GM12878 (cell line): Measurements from ENCODE around the gene NR6A1. TPM values are rescaled to one million over a fixed set of nuclear protein-coding genes. Genes with fewer than 3 reads are reported as not detected.

ENCODE experiments used
- ATAC-seq: fragments of 200-7000 bp; cut with Tn5 transposase; 3 replicates; pipeline ENCODE4 v1.9.1; 2020; ENCODE audit warnings: mild to moderate bottlenecking, moderate library complexity
- BruUV-seq: library from RNA; stranded (reverse); fragments of 400-500 nt; replicated peaks from 2 replicates; lab custom pipeline; 2021; lab: Mats Ljungman, UMichigan
- CTCF ChIA-PET: fragments of 300-600 bp; sonication (Branson Sonifier 250); formaldehyde crosslinking; extraction: SDS; loops from one replicate; lab custom pipeline; 2021; ENCODE audit warnings: inconsistent platforms; lab: Yijun Ruan, JAX
- POLR2A ChIA-PET: fragments of 350-600 bp; formaldehyde crosslinking; extraction: SDS; loops from one replicate; lab custom pipeline; 2021; ENCODE audit warnings: inconsistent platforms; lab: Charles Lee
- RAD21 ChIA-PET: fragments of 300-600 bp; sonication (Branson Sonifier 250); formaldehyde crosslinking; loops from one replicate; lab custom pipeline; 2023; ENCODE audit warnings: antibody characterized with exemption; ENCODE audit not compliant: unreplicated experiment; lab: Charles Lee
- SMC1A ChIA-PET: fragments of 300-600 bp; sonication (Branson Sonifier 250); formaldehyde crosslinking; loops from one replicate; lab custom pipeline; 2023; ENCODE audit not compliant: unreplicated experiment, uncharacterized antibody; lab: Charles Lee
- DNase-seq: peaks from one replicate; pipeline ENCODE4 v3.0.0-alpha.2; 2011; ENCODE audit warnings: low read depth, low spot score
- FAIRE-seq: peaks from 3 replicates; lab custom pipeline; 2011; peaks lifted over from hg19 to GRCh38; lab: Jason Lieb, UNC
- H2AFZ ChIP-seq: 2 replicates; pipeline ENCODE4 v1.6.0; 2011; ENCODE audit warnings: low read depth, low read length, control low read depth; ENCODE audit not compliant: control insufficient read depth
- H3K27ac ChIP-seq: 2 replicates; pipeline ENCODE4 v1.5.1; 2011; ENCODE audit warnings: control low read depth; ENCODE audit not compliant: control insufficient read depth, insufficient read depth
- H3K27me3 ChIP-seq, 2 experiments: replicated peaks in 1 of 2; 2 replicates each; pipeline versions ENCODE4 v1.6.0 to v1.6.1; 2011; ENCODE audit warnings: low read length in 1 of 2; ENCODE audit not compliant: control insufficient read depth in 2 of 2, insufficient read depth in 2 of 2
- H3K36me3 ChIP-seq, 2 experiments: 2 replicates each; pipeline ENCODE4 v1.5.1; 2011; ENCODE audit warnings: low read length in 1 of 2; ENCODE audit not compliant: control insufficient read depth in 2 of 2, insufficient read depth in 2 of 2
- H3K4me1 ChIP-seq: 2 replicates; pipeline ENCODE4 v1.6.1; 2011; ENCODE audit warnings: mild to moderate bottlenecking, low read length, moderate library complexity, mixed read lengths; ENCODE audit not compliant: control insufficient read depth, insufficient read depth
- H3K4me2 ChIP-seq: 2 replicates; pipeline ENCODE4 v1.6.0; 2011; ENCODE audit warnings: control low read depth; ENCODE audit not compliant: control insufficient read depth, insufficient read depth
- H3K4me3 ChIP-seq: fragments of 200-600 bp; sonication (generic); 2 replicates; pipeline ENCODE4 v1.5.1; 2016
- H3K79me2 ChIP-seq: 2 replicates; pipeline ENCODE4 v1.6.0; 2011; ENCODE audit warnings: low read length; ENCODE audit not compliant: control insufficient read depth, insufficient read depth
- H3K9ac ChIP-seq: 2 replicates; pipeline ENCODE4 v1.8.0; 2011; ENCODE audit warnings: low read length, control low read depth, mixed read lengths; ENCODE audit not compliant: control insufficient read depth, insufficient read depth
- H3K9me3 ChIP-seq: replicated peaks from 3 replicates; pipeline ENCODE4 v1.5.1; 2011; ENCODE audit warnings: mild to moderate bottlenecking, low read length; ENCODE audit not compliant: control insufficient read depth, insufficient read depth
- H4K20me1 ChIP-seq: 2 replicates; pipeline ENCODE4 v1.6.0; 2011; ENCODE audit not compliant: control insufficient read depth, insufficient read depth
- BRCA1 ChIP-seq: IDR thresholded peaks from 2 replicates; pipeline ENCODE4 v1.6.1; 2011; ENCODE audit warnings: low read depth, low read length, improper control_type of control experiment
- CBX3 ChIP-seq: fragments of 200-600 bp; sonication (generic); IDR thresholded peaks from 2 replicates; pipeline ENCODE4 v1.6.1; 2016; ENCODE audit warnings: low read depth, borderline replicate concordance
- CBX5 ChIP-seq: sonication (generic); IDR thresholded peaks from 2 replicates; pipeline ENCODE4 v1.6.1; 2016; ENCODE audit warnings: low read depth, moderate library complexity, mild to moderate bottlenecking, inconsistent platforms
- CHD4 ChIP-seq: fragments of 200-600 bp; sonication (generic); IDR thresholded peaks from 2 replicates; pipeline ENCODE4 v1.6.1; 2016; ENCODE audit warnings: mild to moderate bottlenecking
- HCFC1 ChIP-seq: fragments of 150-350 bp; IDR thresholded peaks from 2 replicates; pipeline ENCODE4 v1.6.1; 2014; ENCODE audit warnings: low read length
- MTA3 ChIP-seq: IDR thresholded peaks from 2 replicates; pipeline ENCODE4 v1.6.1; 2012; ENCODE audit warnings: low read length, inconsistent platforms, borderline replicate concordance
- NR2C1 ChIP-seq: fragments of 450-650 bp; IDR thresholded peaks from 2 replicates; pipeline ENCODE4 v1.6.1; 2017; ENCODE audit warnings: antibody characterized with exemption, mild to moderate bottlenecking, moderate library complexity
- PML ChIP-seq: IDR thresholded peaks from 2 replicates; pipeline ENCODE4 v1.6.1; 2012; ENCODE audit warnings: low read length, inconsistent platforms
- RBBP5 ChIP-seq: fragments of 200-600 bp; sonication (generic); conservative IDR thresholded peaks from 2 replicates; pipeline ENCODE4 v1.6.1; 2016
- RELA ChIP-seq: fragments of 450-650 bp; IDR thresholded peaks from 2 replicates; pipeline ENCODE4 v1.8.0; 2014; ENCODE audit warnings: borderline replicate concordance; ENCODE audit not compliant: partially characterized antibody
- SMC3 ChIP-seq: IDR thresholded peaks from 2 replicates; pipeline ENCODE4 v1.6.1; 2011; ENCODE audit warnings: low read length, improper control_type of control experiment, borderline replicate concordance
- ZNF274 ChIP-seq: IDR thresholded peaks from one replicate; pipeline ENCODE4 v1.8.0; 2011; ENCODE audit not compliant: insufficient read length, insufficient read depth
- WGBS: methylation state at CpG from one replicate; pipeline ENCODE4 v1.1.6; 2016; ENCODE audit warnings: low lambda C conversion rate; ENCODE audit not compliant: insufficient replicate concordance, insufficient coverage; ENCODE audit errors: missing lambda C conversion rate; 5-methylcytosine and 5-hydroxymethylcytosine counted together
- in situ Hi-C: fragments of 300-500 bp; cut with MboI; formaldehyde crosslinking; loops from 9 replicates; pipeline ENCODE4 v1.14.3; 2018; ENCODE audit warnings: mixed read lengths
- intact Hi-C: fragments of 100-400 bp; cut with micrococcal nuclease; formaldehyde crosslinking; loops from one replicate; pipeline ENCODE4 v1.14.2; 2022; ENCODE audit not compliant: unreplicated experiment
- polyA plus RNA-seq, 11 experiments: library from polyadenylated mRNA; depleted of rRNA in 4 of 11; unstranded in 6 of 11; stranded (reverse) in 5 of 11; fragments of >200 nt; fragmentation: Nextera tagmentation in 4 of 11; fragmentation: Illumina TruSeq in 1 of 11; extraction: Ambion mirVana in 4 of 11; extraction: Trizol in 1 of 11; gene quantifications; 1 replicate in 1 of 11; 2 replicates in 10 of 11; pipeline versions ENCODE4 v1.2.1 to v1.2.3, GENCODE V29; 2011 to 2016; ENCODE audit warnings: inconsistent platforms in 2 of 11, missing spikeins in 2 of 11, low read depth in 1 of 11
- total RNA-seq, 4 experiments: library from RNA; depleted of rRNA in 3 of 4; stranded (reverse); fragments of >200 nt in 3 of 4; fragmentation: Illumina TruSeq in 1 of 4; extraction: Trizol in 1 of 4; gene quantifications; 2 replicates each; pipeline versions ENCODE4 v1.2.1 to v1.2.3, GENCODE V29; 2013 to 2021
- TF ChIP-seq, protein P1 (sequence below): IDR thresholded peaks from 2 replicates; pipeline ENCODE4 v1.6.1; 2012; ENCODE audit warnings: low read length, inconsistent platforms
- TF ChIP-seq, protein P2 (sequence below): IDR thresholded peaks from 2 replicates; pipeline ENCODE4 v1.6.1; 2012; ENCODE audit warnings: mild to moderate bottlenecking, low read depth, low read length
- TF ChIP-seq, protein P3 (sequence below): IDR thresholded peaks from 2 replicates; pipeline ENCODE4 v1.6.1; 2011; ENCODE audit warnings: low read depth, mild to moderate bottlenecking, low read length, moderate library complexity, borderline replicate concordance; ENCODE audit errors: extremely low read depth

Gene NR6A1
- total and polyA plus RNA-seq, 10 of the 15 experiments (the other 5 are each of a cell fraction or from before 2014, with no cell fraction given), result 1.2 to 9.2 (median 4.6) TPM

DNA sequence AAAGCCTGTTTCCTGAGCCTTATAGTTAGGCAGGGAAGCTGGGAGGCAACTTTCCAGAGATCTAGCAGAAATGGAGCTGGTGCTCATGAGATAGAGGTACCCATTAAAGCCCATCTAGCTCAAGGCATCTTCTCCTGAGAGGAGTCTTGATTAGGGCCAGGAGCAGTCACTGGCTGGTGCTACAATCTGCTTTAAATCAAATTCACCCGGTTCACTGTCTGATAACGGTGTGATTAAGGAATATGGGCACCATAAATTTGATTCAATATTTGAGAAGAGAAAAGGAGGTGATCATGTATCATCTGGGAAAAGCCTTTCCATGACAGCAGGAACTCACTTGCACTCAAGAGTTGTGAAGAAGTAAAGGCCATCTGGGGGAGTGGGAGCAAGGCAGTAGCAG is 240.0 kb downstream of the NR6A1 start:
- ChIA-PET RAD21 (no interaction called here), POLR2A (no interaction called here), CTCF (no interaction called here), SMC1A (no interaction called here)
- Histone ChIP-seq H3K4me2 (no peak overlapping the region), H3K27me3 (no peaks in the 10 kb centered on the region), H3K9me3 (no peaks in the 10 kb centered on the region), H3K36me3 (peaks cover 0 to 14% of the 10 kb centered on the region in 2 experiments; a peak in 2 of 4 replicates), H3K79me2 (no peaks in the 10 kb centered on the region), H4K20me1 (no peaks in the 10 kb centered on the region), H2AFZ (no peak overlapping the region), H3K4me3 (no peak overlapping the region), H3K4me1 (no peaks in the 10 kb centered on the region), H3K9ac (no peak overlapping the region)
- BruUV-seq, result no TSS peak
- FAIRE-seq (no peak), DNase-seq (no peak)
- 100% methylated on average over 2 of the region's 2 CpGs for WGBS
- TF ChIP-seq ZNF274, result no peak
- TF ChIP-seq, protein P1, sequence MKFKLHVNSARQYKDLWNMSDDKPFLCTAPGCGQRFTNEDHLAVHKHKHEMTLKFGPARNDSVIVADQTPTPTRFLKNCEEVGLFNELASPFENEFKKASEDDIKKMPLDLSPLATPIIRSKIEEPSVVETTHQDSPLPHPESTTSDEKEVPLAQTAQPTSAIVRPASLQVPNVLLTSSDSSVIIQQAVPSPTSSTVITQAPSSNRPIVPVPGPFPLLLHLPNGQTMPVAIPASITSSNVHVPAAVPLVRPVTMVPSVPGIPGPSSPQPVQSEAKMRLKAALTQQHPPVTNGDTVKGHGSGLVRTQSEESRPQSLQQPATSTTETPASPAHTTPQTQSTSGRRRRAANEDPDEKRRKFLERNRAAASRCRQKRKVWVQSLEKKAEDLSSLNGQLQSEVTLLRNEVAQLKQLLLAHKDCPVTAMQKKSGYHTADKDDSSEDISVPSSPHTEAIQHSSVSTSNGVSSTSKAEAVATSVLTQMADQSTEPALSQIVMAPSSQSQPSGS, result no peak
- TF ChIP-seq, all 136 proteins: peak for 0
- in situ Hi-C loops, result no loop called here
- ATAC-seq, result no peak
- H3K27ac ChIP-seq, result no peak overlapping the region
- intact Hi-C loops, result no loop called here

DNA sequence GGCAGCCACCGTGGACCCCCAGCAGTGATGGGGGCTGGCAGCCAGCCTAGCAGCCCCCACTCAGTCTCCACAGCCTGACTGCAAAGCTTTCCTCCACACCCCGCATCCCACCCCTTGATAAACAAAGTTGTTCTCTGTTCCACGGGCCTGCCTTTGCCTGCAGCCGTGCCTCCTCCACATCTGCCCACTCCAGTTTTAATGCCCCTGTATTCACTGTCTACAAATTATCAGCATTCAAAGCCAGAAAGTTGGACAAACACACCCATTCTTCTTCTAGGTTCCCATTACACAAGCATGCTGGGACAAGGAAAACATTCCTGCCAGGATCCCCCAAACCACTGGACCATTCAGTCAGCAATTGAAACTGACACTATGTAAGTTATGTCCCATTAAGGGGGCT is 240.9 kb downstream of the NR6A1 start:
- 65% methylated on average over 4 of the region's 4 CpGs for WGBS
- no peak overlapping the region for H3K4me2 ChIP-seq
- H3K79me2 ChIP-seq, result no peaks in the 10 kb centered on the region
- CTCF ChIA-PET, result no interaction called here
- RAD21 ChIA-PET, result no interaction called here
- H3K27me3 ChIP-seq, result no peaks in the 10 kb centered on the region
- H3K36me3 ChIP-seq, result peaks cover 0 to 7% of the 10 kb centered on the region in 2 experiments; a peak in 2 of 4 replicates
- POLR2A ChIA-PET, result no interaction called here
- H4K20me1 ChIP-seq, result no peaks in the 10 kb centered on the region
- no peak overlapping the region for H2AFZ ChIP-seq
- H3K4me3 ChIP-seq, result no peak overlapping the region
- no peak overlapping the region for H3K9ac ChIP-seq
- H3K4me1 ChIP-seq, result no peaks in the 10 kb centered on the region
- ATAC-seq (no peak), DNase-seq (no peak), FAIRE-seq (no peak)
- intact Hi-C loops (no loop called here), in situ Hi-C loops (no loop called here)
- no peaks in the 10 kb centered on the region for H3K9me3 ChIP-seq
- H3K27ac ChIP-seq, result no peak overlapping the region
- BruUV-seq, result no TSS peak
- SMC1A ChIA-PET, result no interaction called here
- TF ChIP-seq MTA3, result no peak
- no peak for TF ChIP-seq RELA
- TF ChIP-seq CHD4, result no peak
- TF ChIP-seq HCFC1, result no peak
- TF ChIP-seq BRCA1, result no peak
- no peak for TF ChIP-seq CBX5
- TF ChIP-seq, protein P2, sequence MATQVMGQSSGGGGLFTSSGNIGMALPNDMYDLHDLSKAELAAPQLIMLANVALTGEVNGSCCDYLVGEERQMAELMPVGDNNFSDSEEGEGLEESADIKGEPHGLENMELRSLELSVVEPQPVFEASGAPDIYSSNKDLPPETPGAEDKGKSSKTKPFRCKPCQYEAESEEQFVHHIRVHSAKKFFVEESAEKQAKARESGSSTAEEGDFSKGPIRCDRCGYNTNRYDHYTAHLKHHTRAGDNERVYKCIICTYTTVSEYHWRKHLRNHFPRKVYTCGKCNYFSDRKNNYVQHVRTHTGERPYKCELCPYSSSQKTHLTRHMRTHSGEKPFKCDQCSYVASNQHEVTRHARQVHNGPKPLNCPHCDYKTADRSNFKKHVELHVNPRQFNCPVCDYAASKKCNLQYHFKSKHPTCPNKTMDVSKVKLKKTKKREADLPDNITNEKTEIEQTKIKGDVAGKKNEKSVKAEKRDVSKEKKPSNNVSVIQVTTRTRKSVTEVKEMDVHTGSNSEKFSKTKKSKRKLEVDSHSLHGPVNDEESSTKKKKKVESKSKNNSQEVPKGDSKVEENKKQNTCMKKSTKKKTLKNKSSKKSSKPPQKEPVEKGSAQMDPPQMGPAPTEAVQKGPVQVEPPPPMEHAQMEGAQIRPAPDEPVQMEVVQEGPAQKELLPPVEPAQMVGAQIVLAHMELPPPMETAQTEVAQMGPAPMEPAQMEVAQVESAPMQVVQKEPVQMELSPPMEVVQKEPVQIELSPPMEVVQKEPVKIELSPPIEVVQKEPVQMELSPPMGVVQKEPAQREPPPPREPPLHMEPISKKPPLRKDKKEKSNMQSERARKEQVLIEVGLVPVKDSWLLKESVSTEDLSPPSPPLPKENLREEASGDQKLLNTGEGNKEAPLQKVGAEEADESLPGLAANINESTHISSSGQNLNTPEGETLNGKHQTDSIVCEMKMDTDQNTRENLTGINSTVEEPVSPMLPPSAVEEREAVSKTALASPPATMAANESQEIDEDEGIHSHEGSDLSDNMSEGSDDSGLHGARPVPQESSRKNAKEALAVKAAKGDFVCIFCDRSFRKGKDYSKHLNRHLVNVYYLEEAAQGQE, result no peak
- TF ChIP-seq RBBP5, result no peak
- no peak for TF ChIP-seq SMC3
- TF ChIP-seq NR2C1, result no peak
- no peak for TF ChIP-seq CBX3
- TF ChIP-seq, protein P3, sequence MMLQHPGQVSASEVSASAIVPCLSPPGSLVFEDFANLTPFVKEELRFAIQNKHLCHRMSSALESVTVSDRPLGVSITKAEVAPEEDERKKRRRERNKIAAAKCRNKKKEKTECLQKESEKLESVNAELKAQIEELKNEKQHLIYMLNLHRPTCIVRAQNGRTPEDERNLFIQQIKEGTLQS, result no peak
- TF ChIP-seq PML, result no peak
